Spinal cord (tissue), 10 donors: ENCODE measurements around the gene RASGRF1. TPM values are rescaled to one million over a fixed set of nuclear protein-coding genes. Genes with fewer than 3 reads are reported as not detected.
A peak's percentile ranks its signal among the peaks of the same experiment; 100 is the strongest.
"Not testable (repeated sequence)": the region's sequence is repeated elsewhere in the genome, so short reads cannot be mapped to it uniquely, and the experiment has no call there.

Experiments
- DNase-seq, 6 donors: peaks; one replicate each; pipeline versions ENCODE4 v3.0.0 to v3.0.0-alpha.2; 2013 to 2015; ENCODE audit warnings: low spot score in 6 of 6, low read depth in 4 of 6
- H3K27ac ChIP-seq: one replicate; pipeline ENCODE4 v1.5.1; 2013; ENCODE audit warnings: low read depth, low read length, control low read depth
- H3K27me3 ChIP-seq: one replicate; pipeline ENCODE4 v1.6.1; 2013; ENCODE audit warnings: low read length; ENCODE audit not compliant: control insufficient read depth, insufficient read depth
- H3K36me3 ChIP-seq: one replicate; pipeline ENCODE4 v1.6.1; 2013; ENCODE audit warnings: low read length; ENCODE audit not compliant: control insufficient read depth, insufficient read depth
- H3K4me1 ChIP-seq: one replicate; pipeline ENCODE4 v1.6.1; 2013; ENCODE audit warnings: low read length; ENCODE audit not compliant: control insufficient read depth, insufficient read depth
- H3K4me3 ChIP-seq: one replicate; pipeline ENCODE4 v1.5.1; 2013; ENCODE audit warnings: low read depth, low read length, control low read depth
- H3K9me3 ChIP-seq: one replicate; pipeline ENCODE4 v1.6.1; 2013; ENCODE audit warnings: low read length; ENCODE audit not compliant: control insufficient read depth, insufficient read depth
- WGBS: methylation state at CpG from one replicate; pipeline ENCODE4 v1.1.5; 2013; ENCODE audit warnings: missing lambda C conversion rate; ENCODE audit not compliant: insufficient coverage; 5-methylcytosine and 5-hydroxymethylcytosine counted together
- polyA plus RNA-seq, 2 donors: library from polyadenylated mRNA; unstranded; fragments of 120-200 nt; gene quantifications; one replicate each; pipeline ENCODE4 v1.2.1, GENCODE V29; 2013; ENCODE audit not compliant: insufficient read length in 2 of 2
- total RNA-seq, 2 donors: library from RNA; depleted of rRNA in 1 of 2; stranded (reverse); fragments of 120-200 nt in 1 of 2; fragments of >200 nt in 1 of 2; gene quantifications; one replicate each; pipeline versions ENCODE4 v1.2.3 to v1.2.4, GENCODE V29; 2013 to 2014
- donor health status: healthy.

RASGRF1 gene
- total and polyA plus RNA-seq, 4 donors: 4.9 to 42.0 (median 28.1) TPM

DNA sequence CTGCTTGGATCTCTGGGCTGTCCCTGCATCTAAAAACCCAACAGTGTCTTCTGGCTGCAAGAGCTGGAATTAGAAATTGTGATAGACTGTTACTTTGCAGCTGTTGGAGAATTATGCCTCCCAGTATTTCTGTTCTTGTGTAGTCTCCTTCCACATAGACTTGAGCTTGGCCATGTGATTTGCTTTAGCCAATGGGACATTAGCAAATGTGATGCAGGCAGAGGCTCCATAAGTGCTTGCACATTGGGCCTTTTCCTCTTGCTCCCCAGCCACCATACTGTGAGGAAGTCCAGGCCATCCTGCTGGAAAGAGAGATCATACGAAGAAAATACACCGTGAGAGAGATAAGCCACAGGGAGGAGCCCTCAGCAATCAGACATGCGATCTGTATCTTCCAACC lies 33.8 kb upstream of the RASGRF1 start:
- Histone ChIP-seq H3K4me3 (no peak overlapping the region), H3K36me3 (no peaks in the 10 kb centered on the region), H3K27ac (no peak overlapping the region), H3K9me3 (no peaks in the 10 kb centered on the region), H3K4me1 (no peaks in the 10 kb centered on the region), H3K27me3 (no peaks in the 10 kb centered on the region)
- DNase-seq: no peak
- 53% methylated on average over 2 of the region's 3 CpGs for WGBS

DNA sequence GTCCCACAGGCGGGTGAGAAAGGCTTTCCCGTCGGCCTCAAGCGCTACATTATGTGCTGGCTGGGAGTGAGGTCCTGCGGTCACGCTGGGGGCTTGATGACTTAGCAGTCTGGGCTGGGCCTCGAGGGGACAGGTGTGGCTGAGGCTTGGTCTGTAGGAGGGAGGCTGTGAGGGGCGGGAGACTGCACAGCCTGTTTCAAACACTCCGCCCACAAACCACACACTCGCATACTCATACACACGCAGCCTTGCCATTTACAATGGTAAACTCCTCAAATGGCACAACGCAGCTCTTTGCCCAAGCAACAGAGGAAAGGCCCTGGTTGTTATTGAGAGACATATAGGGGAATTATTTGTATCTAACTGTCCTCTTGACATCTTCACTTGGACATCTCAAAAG lies 32.4 kb upstream of the RASGRF1 start:
- Histone ChIP-seq H3K36me3 (no peaks in the 10 kb centered on the region), H3K4me1 (no peaks in the 10 kb centered on the region)
- no CpG with 5 or more reads among the region's 12 CpGs for WGBS

DNA sequence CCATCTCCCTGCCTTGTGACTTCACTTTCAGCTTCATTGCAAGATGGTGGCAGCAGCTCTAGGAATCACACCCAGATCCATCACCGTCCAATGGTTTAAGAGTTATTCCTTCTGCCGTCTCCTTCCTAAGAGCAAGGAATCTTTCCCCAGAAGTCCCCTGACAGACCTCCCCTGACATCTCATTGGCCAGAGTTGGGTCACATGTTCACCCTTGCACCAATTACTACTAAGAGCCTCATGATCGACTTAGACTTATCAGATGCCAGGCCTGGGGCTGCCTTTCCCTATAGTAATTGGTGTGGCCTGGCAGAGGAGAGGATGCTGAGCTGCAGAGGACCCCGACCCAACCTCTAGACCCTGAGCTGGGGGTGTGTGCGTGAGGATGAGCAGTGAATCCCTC lies 31.8 kb upstream of the RASGRF1 start:
- DNase-seq: no peak
- Histone ChIP-seq H3K4me1 (no peaks in the 10 kb centered on the region), H3K4me3 (no peak overlapping the region), H3K27me3 (no peaks in the 10 kb centered on the region), H3K36me3 (no peaks in the 10 kb centered on the region), H3K9me3 (no peaks in the 10 kb centered on the region), H3K27ac (no peak overlapping the region)
- 96% methylated on average over 3 of the region's 5 CpGs for WGBS

More for the DNA sequence above, 32.4 kb upstream of the RASGRF1 start:
- H3K4me3 ChIP-seq: no peak overlapping the region
- no peak for DNase-seq
- H3K9me3 ChIP-seq: no peaks in the 10 kb centered on the region
- no peak overlapping the region for H3K27ac ChIP-seq
- no peaks in the 10 kb centered on the region for H3K27me3 ChIP-seq

DNA sequence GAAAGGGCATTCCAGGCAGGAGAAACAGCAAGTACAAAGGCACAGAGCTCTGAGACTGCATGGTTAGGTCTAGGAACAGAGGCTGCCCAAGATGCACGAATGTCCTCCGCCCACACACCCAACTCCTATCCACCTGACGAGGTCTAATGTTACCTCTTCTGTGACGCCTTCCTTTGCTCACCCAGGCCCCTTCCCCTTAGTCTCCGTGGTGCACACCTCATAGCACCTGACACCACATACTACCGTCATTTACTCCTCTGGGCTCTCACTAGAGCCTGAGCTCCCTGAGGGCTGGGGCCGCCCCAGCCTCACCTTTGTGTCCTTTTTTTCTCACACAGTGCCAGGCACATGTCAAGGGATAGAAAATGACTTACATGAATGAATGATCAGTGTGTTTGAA lies 31.0 kb upstream of the RASGRF1 start:
- Histone ChIP-seq H3K36me3 (no peaks in the 10 kb centered on the region), H3K9me3 (no peaks in the 10 kb centered on the region), H3K27ac (no peak overlapping the region), H3K27me3 (no peaks in the 10 kb centered on the region), H3K4me3 (no peak overlapping the region), H3K4me1 (peaks cover 8% of the 10 kb centered on the region)
- no peak for DNase-seq
- WGBS: 96% methylated on average over 7 of the region's 7 CpGs

DNA sequence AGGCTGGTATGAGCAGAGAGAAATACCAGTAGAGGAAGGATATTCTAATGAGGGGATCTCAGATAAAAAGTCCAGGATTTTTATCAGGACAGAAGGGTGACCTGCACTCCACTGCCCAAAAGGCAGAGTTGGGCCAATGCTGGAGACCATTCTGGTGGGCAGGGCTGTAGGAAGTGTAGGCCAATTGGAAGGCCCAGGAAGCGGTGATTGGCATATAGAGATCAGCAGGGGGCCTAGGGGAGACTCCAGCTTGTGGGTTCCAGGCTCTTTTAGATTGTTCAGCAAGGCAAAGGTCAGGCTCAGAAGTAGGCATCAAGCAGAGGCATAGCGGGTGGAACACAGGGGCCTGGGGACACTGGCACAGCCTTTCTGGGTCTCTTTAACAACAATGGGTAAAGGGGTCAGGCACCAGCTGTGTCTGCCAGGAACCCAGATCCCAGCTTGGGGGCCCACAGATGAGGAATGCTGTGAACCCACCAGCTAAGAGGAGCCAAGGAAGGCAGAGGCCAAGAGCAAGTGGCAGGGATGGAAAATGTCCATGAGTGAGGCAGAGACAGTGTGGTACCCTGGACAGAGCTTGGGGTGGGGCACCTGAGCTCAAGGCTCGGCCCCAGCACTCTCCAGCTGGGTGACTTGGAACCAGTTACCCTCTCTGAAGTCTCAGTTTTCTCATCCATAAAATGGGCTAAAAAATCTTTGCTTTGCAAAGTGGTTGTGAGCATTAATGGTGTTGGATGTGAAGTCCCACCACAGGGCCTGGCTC lies 27.0 kb upstream of the RASGRF1 start:
- H3K4me1 ChIP-seq: peaks cover 22% of the 10 kb centered on the region
- H3K36me3 ChIP-seq: no peaks in the 10 kb centered on the region
- H3K4me3 ChIP-seq: no peak overlapping the region
- no peak overlapping the region for H3K27ac ChIP-seq
- 76% methylated on average over 3 of the region's 3 CpGs for WGBS
- DNase-seq: no peak
- H3K9me3 ChIP-seq: no peaks in the 10 kb centered on the region
- no peaks in the 10 kb centered on the region for H3K27me3 ChIP-seq

DNA sequence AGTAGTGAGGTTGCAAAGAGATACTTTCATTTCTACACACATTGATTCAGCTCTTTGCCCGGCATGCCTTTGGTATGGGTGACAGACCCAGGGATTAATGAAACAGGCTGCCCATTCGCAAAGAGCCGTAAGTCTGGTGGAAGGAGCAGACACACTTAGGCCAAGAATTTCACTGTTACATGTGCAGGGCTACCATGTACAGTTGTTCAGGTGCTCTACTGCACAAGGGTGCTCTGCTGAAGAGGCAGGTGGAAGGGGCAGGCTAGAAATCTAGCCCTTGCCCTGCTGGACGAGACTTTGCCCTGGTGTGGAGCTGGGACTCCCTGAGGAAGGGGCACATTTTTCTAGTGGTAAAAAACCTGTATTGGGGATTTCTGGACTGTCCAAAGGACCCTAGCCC lies 26.2 kb upstream of the RASGRF1 start:
- Histone ChIP-seq H3K9me3 (no peaks in the 10 kb centered on the region), H3K36me3 (no peaks in the 10 kb centered on the region), H3K4me3 (no peak overlapping the region), H3K4me1 (peaks cover 22% of the 10 kb centered on the region), H3K27ac (peak overlapping the region; percentile 15), H3K27me3 (no peaks in the 10 kb centered on the region)
- no peak for DNase-seq
- 85% methylated on average over 2 of the region's 4 CpGs for WGBS

DNA sequence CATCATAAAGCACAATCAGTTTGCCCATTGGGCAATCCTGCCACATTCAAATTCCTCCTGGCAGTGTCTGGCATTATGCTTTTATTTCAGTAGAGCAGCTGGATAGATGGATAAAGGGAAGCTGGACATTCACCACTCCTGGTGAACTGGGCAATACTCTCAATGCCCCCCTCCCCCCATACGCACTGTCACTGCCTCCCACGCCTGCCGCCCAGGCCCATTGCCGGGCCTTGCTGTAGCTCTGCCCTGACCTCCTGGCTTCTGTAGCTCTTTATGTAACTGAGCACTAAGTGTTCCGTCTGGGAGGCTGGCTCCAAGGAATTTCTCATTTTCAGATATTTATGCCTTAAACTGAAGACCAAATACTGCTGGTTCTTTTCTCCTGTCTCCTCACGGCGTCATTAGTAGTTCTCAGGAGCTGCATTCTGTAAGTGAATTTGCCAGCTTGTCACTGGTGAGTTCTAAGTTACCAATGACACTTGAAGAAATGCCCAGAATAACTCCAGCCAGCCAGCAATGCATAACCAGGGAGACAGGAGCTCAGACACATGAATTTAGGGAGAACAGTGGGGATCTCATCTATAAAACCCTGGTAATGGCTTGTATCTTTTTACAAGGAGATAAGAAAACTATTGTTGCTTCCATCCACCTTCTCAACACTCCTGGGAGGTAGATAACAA lies 25.5 kb upstream of the RASGRF1 start:
- Histone ChIP-seq H3K27me3 (no peaks in the 10 kb centered on the region), H3K9me3 (no peaks in the 10 kb centered on the region), H3K27ac (peak overlapping the region; percentile 59), H3K4me3 (no peak overlapping the region), H3K4me1 (peaks cover 22% of the 10 kb centered on the region), H3K36me3 (no peaks in the 10 kb centered on the region)
- DNase-seq: peak in 5 of 6 donors; percentile 13 to 76 (median 51)
- WGBS: 35% methylated on average over 6 of the region's 7 CpGs

DNA sequence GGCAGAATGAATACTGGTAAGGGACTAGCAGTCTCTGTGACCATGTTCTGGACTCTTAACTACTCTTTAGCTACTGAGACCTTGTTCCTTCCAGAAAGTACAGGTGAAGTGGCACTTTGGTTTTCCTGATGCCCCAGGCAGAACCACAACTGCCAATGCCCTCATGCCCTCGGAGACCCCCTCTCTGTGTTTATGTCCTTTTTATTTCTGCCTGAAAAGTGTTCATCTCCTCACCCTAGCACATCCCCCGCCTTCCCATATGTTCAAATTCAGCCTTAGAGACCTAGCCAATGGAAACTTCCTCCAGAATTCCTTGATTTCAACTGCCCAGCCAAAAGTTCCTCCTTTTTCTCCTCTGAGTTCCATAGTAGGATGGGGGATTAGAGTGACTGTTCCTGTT lies 23.3 kb upstream of the RASGRF1 start:
- DNase-seq: no peak
- Histone ChIP-seq H3K27me3 (no peaks in the 10 kb centered on the region), H3K36me3 (no peaks in the 10 kb centered on the region), H3K4me3 (no peak overlapping the region), H3K9me3 (no peaks in the 10 kb centered on the region), H3K4me1 (peaks cover 22% of the 10 kb centered on the region), H3K27ac (no peak overlapping the region)
- WGBS: 85% methylated on average over 2 of the region's 2 CpGs

DNA sequence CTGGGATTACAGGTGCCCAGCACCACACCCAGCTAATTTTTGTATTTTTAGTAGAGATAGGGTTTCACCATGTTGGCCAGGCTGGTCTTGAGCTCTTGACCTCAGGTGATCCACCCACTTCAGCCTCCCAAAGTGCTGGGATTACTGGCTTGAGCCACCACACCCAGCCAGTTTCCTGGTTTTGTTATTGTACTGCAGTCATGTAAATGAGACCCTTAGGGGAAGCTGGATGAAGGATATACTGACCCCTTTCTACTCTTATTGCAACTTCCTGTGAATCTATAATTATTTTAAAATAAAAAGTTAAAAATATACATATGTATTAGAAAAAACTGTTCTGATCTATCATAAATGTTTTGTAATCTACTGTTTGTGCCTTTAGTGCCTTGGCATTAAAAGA lies 20.8 kb upstream of the RASGRF1 start:
- not testable (repeated sequence) for H3K27ac ChIP-seq, H3K4me3 ChIP-seq, H3K36me3 ChIP-seq, H3K9me3 ChIP-seq, DNase-seq, H3K27me3 ChIP-seq
- peaks cover 14% of the 10 kb centered on the region for H3K4me1 ChIP-seq

DNA sequence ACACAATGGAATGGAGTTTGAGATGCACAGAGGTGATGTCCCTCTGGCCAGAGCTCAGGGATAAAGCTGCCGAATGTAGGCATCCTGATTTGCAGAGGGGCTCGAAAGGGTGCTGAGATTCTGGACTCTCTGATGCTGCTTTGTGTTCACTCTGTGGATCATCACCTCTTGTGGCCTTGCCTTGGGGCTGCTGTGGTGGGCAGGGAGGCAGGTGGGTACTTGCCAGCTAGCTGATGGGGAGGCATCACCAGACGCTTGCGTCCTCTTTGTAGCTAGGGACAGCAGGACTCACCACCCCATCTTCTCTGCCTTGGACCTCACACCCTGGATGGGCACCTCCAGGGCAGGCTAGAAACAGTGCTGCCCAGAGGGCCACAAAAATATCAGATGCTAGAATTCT lies 14.6 kb upstream of the RASGRF1 start:
- 88% methylated on average over 3 of the region's 4 CpGs for WGBS
- Histone ChIP-seq H3K27me3 (peaks cover 8% of the 10 kb centered on the region), H3K27ac (no peak overlapping the region), H3K4me1 (no peaks in the 10 kb centered on the region), H3K36me3 (no peaks in the 10 kb centered on the region), H3K4me3 (no peak overlapping the region), H3K9me3 (no peaks in the 10 kb centered on the region)
- DNase-seq: no peak
